Suprapubic skin (tissue), 3 donors: ENCODE data around the gene GRIN2A.

Experiments used
- EP300 ChIP-seq: sonication (generic); formaldehyde crosslinking; IDR thresholded peaks from one replicate; pipeline ENCODE4 v1.6.1; 2017; ENCODE audit warnings: antibody characterized with exemption
- TF ChIP-seq, protein P1 (sequence below), 2 donors: fragments of 200-600 bp in 1 of 2; fragments of 450-650 bp in 1 of 2; sonication (generic) in 1 of 2; IDR thresholded peaks; one replicate each; pipeline ENCODE4 v1.5.1; 2016 to 2019; ENCODE audit warnings: antibody characterized with exemption in 2 of 2, mild to moderate bottlenecking in 1 of 2, moderate library complexity in 1 of 2

GRCh38 chr16:9756434-9756833 lies 425.8 kb downstream of the GRIN2A start:
- TF ChIP-seq, protein P1, sequence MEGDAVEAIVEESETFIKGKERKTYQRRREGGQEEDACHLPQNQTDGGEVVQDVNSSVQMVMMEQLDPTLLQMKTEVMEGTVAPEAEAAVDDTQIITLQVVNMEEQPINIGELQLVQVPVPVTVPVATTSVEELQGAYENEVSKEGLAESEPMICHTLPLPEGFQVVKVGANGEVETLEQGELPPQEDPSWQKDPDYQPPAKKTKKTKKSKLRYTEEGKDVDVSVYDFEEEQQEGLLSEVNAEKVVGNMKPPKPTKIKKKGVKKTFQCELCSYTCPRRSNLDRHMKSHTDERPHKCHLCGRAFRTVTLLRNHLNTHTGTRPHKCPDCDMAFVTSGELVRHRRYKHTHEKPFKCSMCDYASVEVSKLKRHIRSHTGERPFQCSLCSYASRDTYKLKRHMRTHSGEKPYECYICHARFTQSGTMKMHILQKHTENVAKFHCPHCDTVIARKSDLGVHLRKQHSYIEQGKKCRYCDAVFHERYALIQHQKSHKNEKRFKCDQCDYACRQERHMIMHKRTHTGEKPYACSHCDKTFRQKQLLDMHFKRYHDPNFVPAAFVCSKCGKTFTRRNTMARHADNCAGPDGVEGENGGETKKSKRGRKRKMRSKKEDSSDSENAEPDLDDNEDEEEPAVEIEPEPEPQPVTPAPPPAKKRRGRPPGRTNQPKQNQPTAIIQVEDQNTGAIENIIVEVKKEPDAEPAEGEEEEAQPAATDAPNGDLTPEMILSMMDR (IDR thresholded peaks at IDR 0.05) = no peak
- TF ChIP-seq EP300 = no peak
